Keratinocyte (primary cell): ENCODE data around the gene AQP2. TPM values are rescaled to one million over a fixed set of nuclear protein-coding genes. Genes with fewer than 3 reads are reported as not detected.
A peak's percentile ranks its signal among the peaks of the same experiment; 100 is the strongest.

Experiments
- DNase-seq: peaks from one replicate; pipeline ENCODE4 v3.0.0-alpha.2; 2011; ENCODE audit warnings: low read depth, missing footprints, low spot score
- FAIRE-seq: peaks from 2 replicates; lab custom pipeline; 2011; peaks lifted over from hg19 to GRCh38; lab: Jason Lieb, UNC
- H2AFZ ChIP-seq: 2 replicates; pipeline ENCODE4 v1.6.0; 2012; ENCODE audit warnings: low read length, control low read depth, inconsistent platforms; ENCODE audit not compliant: control insufficient read depth
- H3K27ac ChIP-seq: 2 replicates; pipeline ENCODE4 v1.5.1; 2011; ENCODE audit warnings: low read length; ENCODE audit not compliant: control insufficient read depth, insufficient read depth
- H3K27me3 ChIP-seq: 3 replicates; pipeline ENCODE4 v1.6.0; 2011; ENCODE audit warnings: low read length; ENCODE audit not compliant: control insufficient read depth, insufficient read depth; ENCODE audit errors: extremely low read depth
- H3K36me3 ChIP-seq, 2 experiments: 2 replicates in 1 of 2; 3 replicates in 1 of 2; pipeline ENCODE4 v1.5.1; 2011; ENCODE audit warnings: low read length in 2 of 2, mild to moderate bottlenecking in 1 of 2; ENCODE audit not compliant: control insufficient read depth in 2 of 2, insufficient read depth in 2 of 2; ENCODE audit errors: extremely low read depth in 1 of 2
- H3K4me1 ChIP-seq: 3 replicates; pipeline ENCODE4 v1.5.1; 2011; ENCODE audit warnings: low read length; ENCODE audit not compliant: control insufficient read depth, insufficient read depth; ENCODE audit errors: extremely low read depth
- H3K4me2 ChIP-seq: 3 replicates; pipeline ENCODE4 v1.6.0; 2011; ENCODE audit warnings: low read depth, low read length; ENCODE audit not compliant: control insufficient read depth, insufficient read depth; ENCODE audit errors: extremely low read depth
- H3K4me3 ChIP-seq, 3 experiments: fragments of 200-600 bp in 1 of 3; sonication (generic) in 1 of 3; 2 replicates in 2 of 3; 3 replicates in 1 of 3; pipeline ENCODE4 v1.5.1; 2011 to 2016; ENCODE audit warnings: low read length in 3 of 3, mild to moderate bottlenecking in 3 of 3, control low read depth in 2 of 3, inconsistent platforms in 1 of 3, low read depth in 1 of 3, mixed read lengths in 1 of 3, mixed run types in 1 of 3, moderate library complexity in 1 of 3; ENCODE audit not compliant: control insufficient read depth in 2 of 3, insufficient read depth in 2 of 3; ENCODE audit errors: extremely low read depth in 1 of 3
- H3K79me2 ChIP-seq: 2 replicates; pipeline ENCODE4 v1.6.0; 2012; ENCODE audit warnings: low read length; ENCODE audit not compliant: control insufficient read depth, insufficient read depth
- H3K9ac ChIP-seq: 3 replicates; pipeline ENCODE4 v1.6.0; 2011; ENCODE audit warnings: low read length; ENCODE audit not compliant: control insufficient read depth, insufficient read depth; ENCODE audit errors: extremely low read depth
- H3K9me1 ChIP-seq: 3 replicates; pipeline ENCODE4 v1.6.0; 2011; ENCODE audit warnings: low read length; ENCODE audit not compliant: control insufficient read depth, insufficient read depth; ENCODE audit errors: extremely low read depth
- H3K9me3 ChIP-seq: 2 replicates; pipeline ENCODE4 v1.5.1; 2012; ENCODE audit warnings: low read depth, low read length; ENCODE audit not compliant: control insufficient read depth
- H4K20me1 ChIP-seq: 3 replicates; pipeline ENCODE4 v1.6.0; 2011; ENCODE audit warnings: low read length; ENCODE audit not compliant: control insufficient read depth, insufficient read depth; ENCODE audit errors: extremely low read depth
- EZH2 ChIP-seq: IDR thresholded peaks from one replicate; pipeline ENCODE4 v1.6.1; 2012; ENCODE audit warnings: inconsistent platforms, mild to moderate bottlenecking, low read length, moderate library complexity
- dilution Hi-C: fragments of 300-500 bp; cut with MboI; formaldehyde crosslinking; loops from one replicate; pipeline ENCODE4 v1.7.0; 2020; ENCODE audit warnings: low sequenced_read_pairs; ENCODE audit not compliant: extremely low pct_ligation_motif_present
- polyA plus RNA-seq, 5 experiments: library from polyadenylated mRNA; depleted of rRNA in 3 of 5; stranded (reverse) in 3 of 5; stranded (forward) in 1 of 5; unstranded in 1 of 5; fragments of >200 nt; gene quantifications; 1 replicate in 1 of 5; 2 replicates in 3 of 5; 3 replicates in 1 of 5; pipeline versions ENCODE4 v1.2.1 to v1.2.3, GENCODE V29; 2011 to 2012; ENCODE audit warnings: missing spikeins in 2 of 5, low read depth in 1 of 5, low replicate concordance in 1 of 5
- TF ChIP-seq, protein P1 (sequence below), 3 experiments: IDR thresholded peaks in 1 of 3; conservative IDR thresholded peaks in 1 of 3; optimal IDR thresholded peaks in 1 of 3; 2 replicates in 2 of 3; 3 replicates in 1 of 3; pipeline versions ENCODE3 to v1.5.1; 2011; ENCODE audit warnings: low read length in 3 of 3, mild to moderate bottlenecking in 3 of 3, moderate library complexity in 2 of 3, control low read depth in 1 of 3, inconsistent platforms in 1 of 3; ENCODE audit not compliant: insufficient read depth in 2 of 3; ENCODE audit errors: extremely low read depth in 1 of 3

AQP2 gene
- polyA plus RNA-seq, 1 donor (not counting 4 experiments of a cell fraction or from before 2014, with no cell fraction given): not detected

DNA sequence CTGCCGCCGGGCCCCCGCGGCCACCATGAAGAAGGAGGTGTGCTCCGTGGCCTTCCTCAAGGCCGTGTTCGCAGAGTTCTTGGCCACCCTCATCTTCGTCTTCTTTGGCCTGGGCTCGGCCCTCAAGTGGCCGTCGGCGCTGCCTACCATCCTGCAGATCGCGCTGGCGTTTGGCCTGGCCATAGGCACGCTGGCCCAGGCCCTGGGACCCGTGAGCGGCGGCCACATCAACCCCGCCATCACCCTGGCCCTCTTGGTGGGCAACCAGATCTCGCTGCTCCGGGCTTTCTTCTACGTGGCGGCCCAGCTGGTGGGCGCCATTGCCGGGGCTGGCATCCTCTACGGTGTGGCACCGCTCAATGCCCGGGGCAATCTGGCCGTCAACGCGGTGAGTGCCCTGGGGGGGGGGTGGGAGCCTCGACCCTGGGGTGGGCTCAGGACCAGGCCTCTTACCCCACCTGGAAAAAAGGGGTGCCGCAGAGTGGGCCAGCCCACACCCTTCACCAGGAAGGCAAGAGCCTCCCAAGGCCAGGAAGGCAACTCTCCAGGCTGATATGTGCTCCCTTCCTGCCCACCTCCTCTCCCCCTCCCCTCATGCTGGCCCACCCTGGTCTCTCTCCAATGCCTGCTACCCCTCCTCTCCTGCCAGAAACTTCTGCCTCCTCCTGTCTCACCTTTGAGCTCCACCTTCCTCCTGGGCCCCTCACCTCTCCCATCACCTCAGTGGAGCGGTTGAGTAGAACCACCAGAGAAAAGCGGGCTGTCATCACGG is 11.6 kb downstream of the AQP2 start:
- H3K9me3 ChIP-seq: no peaks in the 10 kb centered on the region
- FAIRE-seq: no peak
- DNase-seq: no peak
- no peaks in the 10 kb centered on the region for H3K36me3 ChIP-seq
- H3K27ac ChIP-seq: no peak overlapping the region
- H3K79me2 ChIP-seq: no peaks in the 10 kb centered on the region
- dilution Hi-C loops: no loop called here
- no peak overlapping the region for H3K4me2 ChIP-seq
- no peak overlapping the region for H3K4me3 ChIP-seq
- TF ChIP-seq, protein P1, sequence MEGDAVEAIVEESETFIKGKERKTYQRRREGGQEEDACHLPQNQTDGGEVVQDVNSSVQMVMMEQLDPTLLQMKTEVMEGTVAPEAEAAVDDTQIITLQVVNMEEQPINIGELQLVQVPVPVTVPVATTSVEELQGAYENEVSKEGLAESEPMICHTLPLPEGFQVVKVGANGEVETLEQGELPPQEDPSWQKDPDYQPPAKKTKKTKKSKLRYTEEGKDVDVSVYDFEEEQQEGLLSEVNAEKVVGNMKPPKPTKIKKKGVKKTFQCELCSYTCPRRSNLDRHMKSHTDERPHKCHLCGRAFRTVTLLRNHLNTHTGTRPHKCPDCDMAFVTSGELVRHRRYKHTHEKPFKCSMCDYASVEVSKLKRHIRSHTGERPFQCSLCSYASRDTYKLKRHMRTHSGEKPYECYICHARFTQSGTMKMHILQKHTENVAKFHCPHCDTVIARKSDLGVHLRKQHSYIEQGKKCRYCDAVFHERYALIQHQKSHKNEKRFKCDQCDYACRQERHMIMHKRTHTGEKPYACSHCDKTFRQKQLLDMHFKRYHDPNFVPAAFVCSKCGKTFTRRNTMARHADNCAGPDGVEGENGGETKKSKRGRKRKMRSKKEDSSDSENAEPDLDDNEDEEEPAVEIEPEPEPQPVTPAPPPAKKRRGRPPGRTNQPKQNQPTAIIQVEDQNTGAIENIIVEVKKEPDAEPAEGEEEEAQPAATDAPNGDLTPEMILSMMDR (optimal IDR thresholded peaks at IDR 0.05 in 1 of 3, IDR thresholded peaks at IDR 0.05 in 1 of 3, conservative IDR thresholded peaks at IDR 0.05 in 1 of 3; ENCODE audit: extremely low read depth in 1 of 3, insufficient read depth in 2 of 3, low read length in 3 of 3): no peak
- TF ChIP-seq EZH2: no peak
- H3K9me1 ChIP-seq: no peaks in the 10 kb centered on the region
- H2AFZ ChIP-seq: no peak overlapping the region
- no peaks in the 10 kb centered on the region for H4K20me1 ChIP-seq
- peaks cover 8% of the 10 kb centered on the region for H3K4me1 ChIP-seq
- no peak overlapping the region for H3K9ac ChIP-seq
- H3K27me3 ChIP-seq: peaks cover 81% of the 10 kb centered on the region

DNA sequence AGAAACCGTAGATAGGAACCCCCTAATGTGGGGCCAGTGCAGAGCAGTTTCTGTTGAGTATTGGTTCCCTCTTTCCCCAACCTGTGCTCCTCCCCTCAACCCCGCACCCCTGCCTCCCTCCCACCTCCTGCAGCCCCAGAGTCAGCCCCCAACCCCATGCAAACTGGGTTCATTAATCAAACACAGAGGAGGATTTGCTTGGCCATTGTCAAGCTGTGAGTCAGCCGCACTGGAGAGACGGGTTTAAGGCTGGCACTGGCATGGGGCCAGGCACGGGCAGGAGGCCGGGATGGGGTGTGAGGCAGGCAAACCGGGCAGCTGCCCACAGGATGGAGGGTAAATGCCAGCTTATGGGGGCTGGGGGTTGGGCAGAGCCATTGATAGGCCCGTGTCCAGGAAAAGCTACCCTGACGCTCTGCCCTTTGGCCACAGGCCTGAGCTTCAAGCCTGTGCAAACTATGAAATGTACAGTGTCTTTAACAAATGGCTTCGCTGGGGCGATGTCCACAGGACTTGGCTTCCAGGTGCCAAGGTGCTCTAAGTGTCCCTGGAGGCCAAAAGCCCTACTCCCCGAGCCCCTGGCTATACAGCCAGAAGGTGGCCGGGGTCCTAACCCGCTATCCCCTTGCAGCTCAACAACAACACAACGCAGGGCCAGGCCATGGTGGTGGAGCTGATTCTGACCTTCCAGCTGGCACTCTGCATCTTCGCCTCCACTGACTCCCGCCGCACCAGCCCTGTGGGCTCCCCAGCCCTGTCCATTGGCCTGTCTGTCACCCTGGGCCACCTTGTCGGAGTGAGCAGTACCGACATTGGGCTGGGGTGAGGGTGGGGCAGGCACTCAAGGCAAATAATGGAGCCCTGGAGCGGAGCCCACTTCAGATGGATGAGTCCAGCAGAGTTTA is 12.6 kb downstream of the AQP2 start:
- no peak overlapping the region for H2AFZ ChIP-seq
- no peak overlapping the region for H3K27ac ChIP-seq
- dilution Hi-C loops: no loop called here
- TF ChIP-seq, protein P1 (optimal IDR thresholded peaks at IDR 0.05 in 1 of 3, IDR thresholded peaks at IDR 0.05 in 1 of 3, conservative IDR thresholded peaks at IDR 0.05 in 1 of 3; ENCODE audit: extremely low read depth in 1 of 3, insufficient read depth in 2 of 3, low read length in 3 of 3): no peak
- no peak for TF ChIP-seq EZH2
- H3K9ac ChIP-seq: no peak overlapping the region
- H3K79me2 ChIP-seq: no peaks in the 10 kb centered on the region
- peaks cover 15% of the 10 kb centered on the region for H3K4me1 ChIP-seq
- peak overlapping the region; percentile 37 for H3K4me2 ChIP-seq
- no peaks in the 10 kb centered on the region for H3K9me1 ChIP-seq
- DNase-seq (peak; percentile 21), FAIRE-seq (peak; percentile 77)
- H3K27me3 ChIP-seq: peaks cover 72% of the 10 kb centered on the region
- no peaks in the 10 kb centered on the region for H3K9me3 ChIP-seq
- no peaks in the 10 kb centered on the region for H3K36me3 ChIP-seq
- H3K4me3 ChIP-seq: no peak overlapping the region
- H4K20me1 ChIP-seq: no peaks in the 10 kb centered on the region
